BE2C (cell line): Measurements from ENCODE around the gene GPATCH4. TPM values are rescaled to one million over a fixed set of nuclear protein-coding genes. Genes with fewer than 3 reads are reported as not detected.
A peak's percentile ranks its signal among the peaks of the same experiment; 100 is the strongest.

ENCODE experiments used
- DNase-seq: peaks from one replicate; pipeline ENCODE4 v3.0.0-alpha.2; 2020
- H3K27me3 ChIP-seq: fragments of 250-450 bp; sonication (Bioruptor Pico); 2 replicates; pipeline ENCODE4 v1.5.1; 2020; ENCODE audit warnings: mild to moderate bottlenecking
- H3K36me3 ChIP-seq: fragments of 250-450 bp; sonication (Bioruptor Pico); 2 replicates; pipeline ENCODE4 v1.5.1; 2020; ENCODE audit warnings: mild to moderate bottlenecking
- H3K4me1 ChIP-seq: fragments of 250-450 bp; sonication (Bioruptor Pico); 2 replicates; pipeline ENCODE4 v1.5.1; 2020
- H3K4me3 ChIP-seq: 2 replicates; pipeline ENCODE4 v1.5.1; 2011; ENCODE audit warnings: low read depth, low read length
- H3K9me3 ChIP-seq: fragments of 250-450 bp; sonication (Bioruptor Pico); 2 replicates; pipeline ENCODE4 v1.5.1; 2020
- CTCF ChIP-seq: IDR thresholded peaks from 2 replicates; pipeline ENCODE4 v1.5.1; 2012; ENCODE audit warnings: mild to moderate bottlenecking, low read depth, low read length
- polyA plus RNA-seq: library from polyadenylated mRNA; unstranded; fragments of >200 nt; gene quantifications from one replicate; pipeline ENCODE4 v1.2.1, GENCODE V29; 2012; ENCODE audit warnings: low read depth, missing spikeins; ENCODE audit not compliant: insufficient read length, insufficient read depth

GPATCH4 gene
- 162 TPM for polyA plus RNA-seq

- peak; percentile 78 for DNase-seq
- TF ChIP-seq CTCF: no peak
- peaks cover 35% of the 10 kb centered on the region for H3K36me3 ChIP-seq
- H3K4me1 ChIP-seq: peaks cover 3% of the 10 kb centered on the region; the same call in 1 of the 2 replicates
- peak within 1 kb of the TSS; percentile 82 for H3K4me3 ChIP-seq
- no peaks in the 10 kb centered on the region for H3K27me3 ChIP-seq
- no peaks in the 10 kb centered on the region for H3K9me3 ChIP-seq
These were observed at the start of gene GPATCH4 for GRCh38 chr1:156601122-156601830. Gene GPATCH4 (minus strand): TSS chr1:156601479.

- no peaks in the 10 kb centered on the region; the same call in 1 of the 2 replicates for H3K9me3 ChIP-seq
- DNase-seq: no peak
- no peak for TF ChIP-seq CTCF
- 0 out of 2 replicates have a peak, but pooled peaks cover 3% of the 10 kb centered on the region for H3K4me1 ChIP-seq
- H3K4me3 ChIP-seq: no peak overlapping the region
- no peaks in the 10 kb centered on the region; the same call in 1 of the 2 replicates for H3K36me3 ChIP-seq
- H3K27me3 ChIP-seq: no peaks in the 10 kb centered on the region
These were observed 47.7 kb upstream of the GPATCH4 start for GRCh38 chr1:156648951-156649350.

- H3K9me3 ChIP-seq: no peaks in the 10 kb centered on the region; the same call in 1 of the 2 replicates
- no peaks in the 10 kb centered on the region; the same call in 1 of the 2 replicates for H3K36me3 ChIP-seq
- DNase-seq: no peak
- TF ChIP-seq CTCF: no peak
- H3K4me1 ChIP-seq: 0 out of 2 replicates have a peak, but pooled peaks cover 3% of the 10 kb centered on the region
- no peaks in the 10 kb centered on the region for H3K27me3 ChIP-seq
- H3K4me3 ChIP-seq: no peak overlapping the region
These were observed 47.2 kb upstream of the GPATCH4 start for GRCh38 chr1:156648496-156648895.

GRCh38 chr1:156647351-156647750 is 46.1 kb upstream of the GPATCH4 start:
- no peak overlapping the region for H3K4me3 ChIP-seq
- H3K9me3 ChIP-seq: no peaks in the 10 kb centered on the region; the same call in 1 of the 2 replicates
- no peak for TF ChIP-seq CTCF
- 0 out of 2 replicates have a peak, but pooled peaks cover 6% of the 10 kb centered on the region for H3K4me1 ChIP-seq
- no peaks in the 10 kb centered on the region for H3K27me3 ChIP-seq
- no peak for DNase-seq
- no peaks in the 10 kb centered on the region; the same call in 1 of the 2 replicates for H3K36me3 ChIP-seq

- DNase-seq: no peak
- no peaks in the 10 kb centered on the region for H3K27me3 ChIP-seq
- H3K9me3 ChIP-seq: no peaks in the 10 kb centered on the region; the same call in 1 of the 2 replicates
- 0 out of 2 replicates have a peak, but pooled peaks cover 6% of the 10 kb centered on the region for H3K4me1 ChIP-seq
- no peak for TF ChIP-seq CTCF
- H3K4me3 ChIP-seq: no peak overlapping the region
- no peaks in the 10 kb centered on the region; the same call in 1 of the 2 replicates for H3K36me3 ChIP-seq
These were observed 45.5 kb upstream of the GPATCH4 start for GRCh38 chr1:156646738-156647211.

- TF ChIP-seq CTCF: no peak
- no peaks in the 10 kb centered on the region for H3K9me3 ChIP-seq
- H3K4me3 ChIP-seq: no peak overlapping the region
- 0 out of 2 replicates have a peak, but pooled peaks cover 9% of the 10 kb centered on the region for H3K4me1 ChIP-seq
- H3K27me3 ChIP-seq: no peaks in the 10 kb centered on the region
- no peaks in the 10 kb centered on the region; the same call in 1 of the 2 replicates for H3K36me3 ChIP-seq
- no peak for DNase-seq
These were observed 44.4 kb upstream of the GPATCH4 start for GRCh38 chr1:156645666-156646065.
